ENCODE data around the gene PRKCA.

Gene PRKCA

GRCh38 chr17:66813296-66813695, 510.9 kb downstream of the PRKCA start:
- TF ChIP-seq EZH2phosphoT487 (IDR thresholded peaks at IDR 0.05; ENCODE audit: borderline replicate concordance): no peak
- TF ChIP-seq CTCF (conservative IDR thresholded peaks at IDR 0.05; ENCODE audit: low read length): no peak
- no peaks in the 10 kb centered on the region for H4K20me1 ChIP-seq (ENCODE audit: insufficient read depth, low read length, poor library complexity, severe bottlenecking)
- no peaks in the 10 kb centered on the region for H3K9me2 ChIP-seq (replicated peaks; ENCODE audit: low read depth, low read length)
- no peak overlapping the region for H3K4me2 ChIP-seq (ENCODE audit: low read depth, low read length, poor library complexity, severe bottlenecking)
- no peak overlapping the region for H3K9ac ChIP-seq (ENCODE audit: low read depth, low read length, poor library complexity, severe bottlenecking)
- H3K27me3 ChIP-seq (ENCODE audit: insufficient read depth, low read length, poor library complexity, severe bottlenecking): no peaks in the 10 kb centered on the region
- H3F3A ChIP-seq (ENCODE audit: low read depth): no peaks in the 10 kb centered on the region
- no peak overlapping the region for H2AFZ ChIP-seq (ENCODE audit: low read length)
- H3K4me3 ChIP-seq (ENCODE audit: low read length, poor library complexity, severe bottlenecking): no peak overlapping the region
- no peaks in the 10 kb centered on the region for H3K9me3 ChIP-seq (ENCODE audit: insufficient read depth, low read depth, low read length)
- H3K79me2 ChIP-seq (ENCODE audit: insufficient read depth, low read length): no peaks in the 10 kb centered on the region
- H3K4me1 ChIP-seq (ENCODE audit: insufficient read depth, low read length, poor library complexity, severe bottlenecking): no peaks in the 10 kb centered on the region
- no peaks in the 10 kb centered on the region for H3K36me3 ChIP-seq (ENCODE audit: insufficient read depth, low read length)

DNA sequence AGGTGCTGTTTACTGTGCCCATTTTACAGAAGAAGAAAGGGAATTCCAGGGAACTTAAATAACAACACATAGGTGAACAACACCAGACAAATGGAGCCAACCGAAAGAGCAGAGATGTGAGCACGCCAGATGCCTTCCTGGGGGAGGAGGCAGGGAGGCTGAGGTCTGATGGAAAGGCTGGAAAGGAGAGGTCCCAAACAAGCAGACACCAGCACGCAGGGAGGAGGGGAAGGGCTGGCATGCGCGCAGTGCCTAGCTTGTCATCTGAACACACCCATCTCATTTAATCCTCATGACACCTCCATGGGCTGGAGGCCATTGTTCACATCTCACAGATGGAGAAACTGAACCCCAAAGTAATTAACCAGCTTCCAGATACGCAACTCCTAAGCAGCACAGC, 511.6 kb downstream of the PRKCA start:
- no peaks in the 10 kb centered on the region for H4K20me1 ChIP-seq (ENCODE audit: insufficient read depth, low read length, poor library complexity, severe bottlenecking)
- H3F3A ChIP-seq (ENCODE audit: low read depth): no peaks in the 10 kb centered on the region
- H3K4me3 ChIP-seq (ENCODE audit: low read length, poor library complexity, severe bottlenecking): no peak overlapping the region
- H3K4me1 ChIP-seq (ENCODE audit: insufficient read depth, low read length, poor library complexity, severe bottlenecking): no peaks in the 10 kb centered on the region
- no peak for TF ChIP-seq CTCF (conservative IDR thresholded peaks at IDR 0.05; ENCODE audit: low read length)
- no peak for TF ChIP-seq EZH2phosphoT487 (IDR thresholded peaks at IDR 0.05; ENCODE audit: borderline replicate concordance)
- no peaks in the 10 kb centered on the region for H3K36me3 ChIP-seq (ENCODE audit: insufficient read depth, low read length)
- H3K9me2 ChIP-seq (replicated peaks; ENCODE audit: low read depth, low read length): no peaks in the 10 kb centered on the region
- no peak overlapping the region for H2AFZ ChIP-seq (ENCODE audit: low read length)
- H3K9ac ChIP-seq (ENCODE audit: low read depth, low read length, poor library complexity, severe bottlenecking): no peak overlapping the region
- H3K4me2 ChIP-seq (ENCODE audit: low read depth, low read length, poor library complexity, severe bottlenecking): no peak overlapping the region
- no peaks in the 10 kb centered on the region for H3K27me3 ChIP-seq (ENCODE audit: insufficient read depth, low read length, poor library complexity, severe bottlenecking)
- H3K9me3 ChIP-seq (ENCODE audit: insufficient read depth, low read depth, low read length): no peaks in the 10 kb centered on the region
- no peaks in the 10 kb centered on the region for H3K79me2 ChIP-seq (ENCODE audit: insufficient read depth, low read length)

GRCh38 chr17:66814570-66814969, 512.2 kb downstream of the PRKCA start:
- Histone ChIP-seq H3K4me1 (ENCODE audit: insufficient read depth, low read length, poor library complexity, severe bottlenecking) (no peaks in the 10 kb centered on the region), H3K9ac (ENCODE audit: low read depth, low read length, poor library complexity, severe bottlenecking) (no peak overlapping the region), H3K4me2 (ENCODE audit: low read depth, low read length, poor library complexity, severe bottlenecking) (no peak overlapping the region), H2AFZ (ENCODE audit: low read length) (no peak overlapping the region), H3F3A (ENCODE audit: low read depth) (no peaks in the 10 kb centered on the region), H3K9me3 (ENCODE audit: insufficient read depth, low read depth, low read length) (no peaks in the 10 kb centered on the region), H3K36me3 (ENCODE audit: insufficient read depth, low read length) (no peaks in the 10 kb centered on the region), H3K27me3 (ENCODE audit: insufficient read depth, low read length, poor library complexity, severe bottlenecking) (no peaks in the 10 kb centered on the region), H4K20me1 (ENCODE audit: insufficient read depth, low read length, poor library complexity, severe bottlenecking) (no peaks in the 10 kb centered on the region), H3K79me2 (ENCODE audit: insufficient read depth, low read length) (no peaks in the 10 kb centered on the region), H3K4me3 (ENCODE audit: low read length, poor library complexity, severe bottlenecking) (no peak overlapping the region), H3K9me2 (replicated peaks; ENCODE audit: low read depth, low read length) (no peaks in the 10 kb centered on the region)
- TF ChIP-seq CTCF (conservative IDR thresholded peaks at IDR 0.05; ENCODE audit: low read length) (no peak), EZH2phosphoT487 (IDR thresholded peaks at IDR 0.05; ENCODE audit: borderline replicate concordance) (no peak)
